Globus pallidus (tissue), 1 donor: ENCODE measurements around the gene FAM13A.
A peak's percentile ranks its signal among the peaks of the same experiment; 100 is the strongest.
"Not testable (repeated sequence)": the region's sequence is repeated elsewhere in the genome, so short reads cannot be mapped to it uniquely, and the experiment has no call there.

Source experiments
- DNase-seq: peaks from one replicate; pipeline ENCODE4 v3.0.0-alpha.2; 2015; ENCODE audit warnings: low spot score

FAM13A gene

DNA sequence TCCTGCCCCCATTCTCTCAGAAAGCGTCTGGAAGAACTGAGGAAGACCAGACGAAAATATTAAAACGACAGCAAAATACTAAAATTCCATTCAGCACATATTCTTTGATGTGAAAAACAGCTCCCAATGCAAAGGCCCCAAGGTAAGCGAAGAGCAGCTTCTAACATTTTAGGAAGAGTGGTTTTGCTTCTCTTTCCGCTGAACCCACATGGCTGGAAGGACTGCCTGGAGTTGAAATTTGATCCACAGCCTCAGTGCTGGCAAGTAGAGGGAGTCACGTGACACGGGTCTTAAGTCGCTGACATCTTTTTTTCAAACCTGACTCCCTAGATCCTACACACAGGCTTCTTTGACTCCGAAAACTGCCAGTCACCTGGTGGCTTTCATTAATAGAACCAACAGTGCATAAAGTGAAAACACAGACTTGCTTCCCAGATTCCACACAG lies at the start of gene FAM13A:
TSS of gene FAM13A (minus strand) at position 233 of the 446 bp plus-strand sequence. CDS start at position 12, 221 bp downstream.
- peak; percentile 77 for DNase-seq

DNA sequence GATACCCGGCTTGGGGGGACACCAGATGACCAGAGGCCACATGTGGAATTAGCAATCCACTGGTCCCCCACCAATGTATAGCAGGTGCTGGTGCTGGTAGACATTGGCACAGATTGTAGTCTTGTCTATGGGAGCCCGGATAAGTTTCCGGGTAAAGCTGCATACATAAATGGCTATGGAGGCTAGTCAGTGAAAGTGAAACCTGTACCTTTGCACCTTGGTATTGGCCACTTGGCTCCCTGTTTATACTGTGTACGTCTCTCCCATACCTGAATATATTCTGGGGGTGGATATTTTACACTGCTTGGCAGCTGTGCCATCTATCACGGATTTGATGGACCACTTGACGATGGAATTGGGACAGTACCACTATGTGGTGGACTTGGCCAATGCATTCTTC lies 48.7 kb upstream of the FAM13A start:
- no peak for DNase-seq

DNA sequence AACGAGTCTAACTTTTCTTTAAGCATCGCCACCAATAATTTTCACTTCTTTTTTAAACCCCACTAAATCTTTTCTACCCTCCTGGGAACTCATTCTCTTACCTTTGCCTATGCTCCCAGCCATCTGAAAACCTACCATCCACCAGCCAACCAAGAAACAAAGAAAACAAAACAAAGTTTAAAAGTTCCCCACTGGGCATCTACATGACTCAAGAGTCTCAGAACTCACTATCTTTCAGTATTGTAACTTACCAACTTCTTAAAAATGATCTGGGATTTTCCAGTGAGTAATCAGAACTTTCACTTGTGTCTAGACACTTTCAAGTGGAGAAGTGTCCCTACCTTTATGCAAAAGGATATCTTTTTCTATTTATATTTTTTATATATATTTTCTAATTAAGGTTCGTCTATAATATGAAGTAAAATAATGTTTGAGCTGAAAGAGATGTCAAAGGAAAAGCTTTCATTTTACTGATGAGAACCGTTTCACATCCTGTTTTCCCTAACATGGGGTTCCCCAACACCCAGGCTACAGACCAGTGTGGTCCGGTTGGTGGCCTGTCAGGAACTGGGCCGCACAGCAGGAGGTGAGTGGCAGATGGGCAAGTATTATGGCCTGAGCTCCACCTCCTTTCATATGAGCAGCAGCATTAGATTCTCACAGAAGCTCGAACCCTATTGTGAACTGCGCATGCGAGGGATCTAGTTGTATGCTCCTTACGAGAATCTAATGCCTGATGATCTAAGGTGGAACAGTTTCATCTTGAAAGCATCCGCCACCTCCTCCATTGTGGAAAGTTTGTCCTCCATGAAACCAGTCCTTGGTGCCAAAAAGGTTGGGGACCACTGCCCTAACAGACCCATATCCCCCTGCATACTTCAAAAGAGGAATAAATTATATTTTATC lies 44.5 kb upstream of the FAM13A start:
- no peak for DNase-seq

DNA sequence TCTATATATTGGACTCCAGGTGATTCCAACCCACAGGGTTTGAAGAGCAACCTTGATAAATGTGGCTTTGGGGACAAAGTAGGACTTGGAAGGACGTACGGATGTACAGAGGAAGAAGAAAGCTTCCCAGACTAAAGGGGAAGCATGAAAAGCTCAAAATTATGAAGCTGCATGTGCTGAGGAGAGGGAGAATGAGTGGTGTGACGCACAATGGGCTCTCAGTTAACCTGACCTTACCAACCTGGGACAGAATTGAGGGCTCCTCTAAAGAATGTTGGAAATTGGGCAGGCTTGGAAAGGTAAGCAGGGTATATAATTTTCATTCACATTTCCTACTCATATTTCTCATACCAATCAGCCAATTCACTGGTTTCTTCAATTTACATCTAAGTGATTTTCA lies 43.9 kb upstream of the FAM13A start:
- DNase-seq, result no peak

DNA sequence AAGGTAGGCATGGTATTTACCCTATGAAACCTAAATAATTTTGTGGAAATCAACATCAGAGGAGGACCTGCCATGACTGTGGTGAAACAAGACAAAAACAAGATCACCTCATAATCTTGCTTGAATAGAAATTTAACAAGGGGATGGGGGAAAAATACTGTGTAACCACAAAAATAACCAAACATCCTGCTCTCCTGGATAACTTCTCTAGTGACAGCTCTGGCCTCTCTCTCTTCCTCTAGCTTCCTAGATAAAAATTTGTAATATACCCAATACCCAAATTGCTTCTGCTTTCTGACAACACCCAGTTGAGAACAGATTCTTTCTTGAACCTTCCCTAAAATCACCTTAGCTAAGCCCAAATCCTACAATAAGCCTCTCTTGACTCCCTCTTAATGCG lies 42.5 kb upstream of the FAM13A start:
- no peak for DNase-seq

DNA sequence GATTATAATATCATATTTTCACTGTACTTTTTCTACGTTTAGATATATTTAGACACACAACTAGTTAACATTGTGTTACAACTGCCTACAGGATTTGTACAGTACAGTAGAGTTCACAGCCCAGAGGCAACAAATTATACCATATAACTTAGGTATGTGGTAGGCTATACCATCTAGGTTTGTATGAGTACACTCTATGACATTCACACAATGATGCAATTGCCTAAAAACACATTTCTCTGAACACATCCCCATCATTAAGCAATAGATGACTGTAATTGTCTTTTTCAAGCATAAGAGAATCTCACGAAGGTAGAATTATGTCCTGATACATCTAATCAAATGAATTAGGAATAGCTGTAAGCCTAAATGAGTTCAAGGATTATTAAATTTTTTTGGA lies 42.0 kb upstream of the FAM13A start:
- no peak for DNase-seq

DNA sequence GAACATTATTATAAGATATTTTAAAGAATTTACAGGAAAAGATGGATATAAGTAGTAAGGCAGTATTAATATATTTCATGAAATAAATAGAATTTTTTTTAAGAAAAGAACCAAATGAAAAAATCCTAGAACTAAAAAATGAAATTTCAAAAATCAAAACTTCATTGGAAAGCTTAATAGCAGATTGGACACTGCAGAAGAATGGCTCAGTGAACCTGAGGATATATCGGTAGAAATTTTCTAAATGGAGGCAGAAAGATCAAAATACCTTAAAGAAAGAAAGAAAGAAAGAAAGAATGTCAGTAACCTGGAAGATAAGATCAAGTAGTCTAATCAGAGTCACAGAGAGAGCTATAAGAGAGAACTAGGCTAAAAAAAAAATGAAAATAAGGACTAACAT lies 21.3 kb upstream of the FAM13A start:
- DNase-seq, result no peak

DNA sequence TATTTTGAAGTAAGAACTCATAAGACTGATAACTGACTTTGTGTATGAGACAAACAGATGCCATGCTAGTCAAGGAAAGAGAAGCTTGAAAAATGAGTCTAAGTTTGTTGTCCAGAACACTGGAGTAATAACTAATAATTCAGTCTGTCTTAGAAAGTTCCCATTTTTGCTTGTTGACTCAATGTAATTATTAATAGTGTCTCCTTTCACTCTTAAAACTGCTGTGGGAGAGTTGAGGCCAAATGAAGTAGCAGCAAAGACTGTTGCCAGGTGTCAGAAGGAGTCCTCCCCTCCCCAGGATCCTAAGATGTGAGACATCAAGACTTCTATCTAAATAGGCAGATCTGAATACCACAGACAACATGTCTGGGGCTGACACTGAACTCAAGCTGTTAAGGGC lies 20.8 kb upstream of the FAM13A start:
- DNase-seq, result no peak

DNA sequence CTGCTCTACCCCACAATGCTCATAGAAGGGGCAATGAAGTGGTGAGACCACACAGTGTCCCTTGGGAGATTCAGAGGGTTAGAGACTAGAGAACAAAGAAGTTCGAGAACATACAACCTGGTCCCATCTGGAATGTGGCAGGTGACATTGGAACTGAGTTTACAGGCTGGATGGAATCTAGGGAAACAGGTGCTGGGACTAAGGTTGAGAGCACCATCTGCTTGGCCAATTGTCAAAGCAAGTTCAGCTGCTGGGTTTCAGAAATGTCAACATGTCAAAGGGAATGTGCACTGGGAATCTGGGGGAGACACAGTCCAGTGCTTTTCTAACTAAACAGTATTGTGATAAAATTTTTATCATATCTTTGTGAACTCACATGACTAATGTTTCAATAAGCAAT lies 15.9 kb upstream of the FAM13A start:
- no peak for DNase-seq

DNA sequence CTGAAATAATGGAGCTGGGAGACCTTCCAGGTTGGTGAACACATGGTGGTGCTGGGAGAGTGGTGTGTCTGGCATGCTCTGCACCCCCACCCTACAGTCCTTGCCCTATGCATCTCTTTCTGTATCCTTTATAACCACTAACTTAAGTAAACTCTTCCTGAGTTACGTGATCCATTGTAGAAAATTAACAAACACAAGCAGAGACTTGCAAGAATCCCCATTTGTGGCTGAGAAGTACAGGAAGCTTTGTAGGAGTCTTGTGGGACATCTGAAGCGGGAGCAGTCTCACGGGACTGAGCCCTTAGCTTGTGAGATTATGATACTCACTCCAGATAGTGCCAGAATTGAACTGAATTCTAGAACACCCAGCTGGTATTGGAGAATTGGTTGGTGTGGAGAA lies 14.3 kb upstream of the FAM13A start:
- no peak for DNase-seq

DNA sequence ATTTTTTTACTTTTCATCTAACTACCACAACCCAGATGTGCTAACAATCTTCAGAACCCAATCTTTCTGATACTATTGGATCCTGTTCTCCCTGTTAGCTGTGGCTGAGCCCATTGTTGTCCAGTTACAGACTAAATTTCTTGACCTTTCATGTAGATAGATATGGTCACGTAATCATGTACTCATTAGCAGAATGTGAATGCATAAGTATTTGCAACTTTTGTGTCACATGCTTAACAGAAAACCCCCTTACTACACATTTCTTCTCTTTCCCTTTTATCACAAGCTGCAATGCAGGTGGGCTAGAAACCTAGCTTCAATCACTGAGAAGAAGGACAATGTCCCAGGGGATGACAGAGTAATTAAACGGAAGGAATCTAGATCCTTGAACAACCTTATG lies 13.1 kb upstream of the FAM13A start:
- DNase-seq, result no peak

DNA sequence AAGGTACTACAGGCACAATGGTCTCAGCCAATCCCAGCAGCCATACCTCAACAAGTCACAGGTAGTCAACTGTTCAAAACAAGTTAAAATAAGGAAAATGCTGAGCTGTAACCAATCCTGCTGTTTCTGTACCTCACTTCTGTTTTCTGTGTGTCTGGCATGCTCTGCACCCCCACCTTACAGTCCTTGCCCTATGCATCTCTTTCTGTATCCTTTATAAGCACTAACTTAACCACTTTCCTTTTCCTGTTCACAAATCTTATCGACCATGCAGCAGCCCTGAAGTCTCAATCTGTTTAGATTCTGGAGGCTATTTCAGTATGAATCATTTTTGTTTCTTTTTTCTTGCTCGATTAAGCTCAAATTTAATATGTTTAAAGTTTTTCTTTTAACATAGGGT lies 12.5 kb upstream of the FAM13A start:
- DNase-seq, result no peak

DNA sequence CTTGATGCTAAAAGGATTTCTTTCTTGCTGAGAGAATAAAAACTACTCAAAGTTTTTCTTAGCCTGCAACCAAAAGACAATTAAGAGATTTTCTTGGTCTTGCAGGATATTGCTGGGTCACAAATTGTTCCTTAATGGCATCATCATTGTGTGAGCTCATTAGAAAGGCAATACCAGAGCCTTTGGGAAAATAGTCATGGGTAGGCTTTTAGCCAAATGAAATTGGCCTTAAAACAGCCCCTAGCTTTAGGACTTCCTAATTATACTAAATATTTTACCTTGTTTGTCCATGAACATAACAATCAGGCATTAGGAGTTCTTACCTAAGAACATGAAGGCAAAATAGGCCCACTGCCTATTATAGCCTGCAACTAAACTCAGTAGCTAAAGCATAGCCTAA lies 10.4 kb upstream of the FAM13A start:
- no peak for DNase-seq

DNA sequence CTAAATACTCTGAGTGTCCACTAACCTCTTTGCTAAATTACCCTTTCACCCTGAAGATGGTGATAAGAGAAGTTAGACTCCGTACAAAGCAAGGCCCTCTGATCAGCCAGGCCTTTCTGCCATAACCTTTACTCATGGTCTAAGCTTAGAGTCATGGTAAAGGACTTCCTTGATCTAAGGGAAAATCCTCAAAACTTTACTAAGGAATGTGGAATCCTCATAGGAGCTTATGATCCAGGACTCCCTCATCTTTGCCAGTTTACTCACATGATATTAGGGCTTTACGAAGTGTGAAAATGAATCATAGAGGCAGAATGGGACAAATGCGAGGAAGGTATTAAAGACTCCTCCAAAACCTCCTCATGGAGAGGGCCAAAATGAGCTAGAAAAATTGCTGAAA lies 7.9 kb upstream of the FAM13A start:
- no peak for DNase-seq

DNA sequence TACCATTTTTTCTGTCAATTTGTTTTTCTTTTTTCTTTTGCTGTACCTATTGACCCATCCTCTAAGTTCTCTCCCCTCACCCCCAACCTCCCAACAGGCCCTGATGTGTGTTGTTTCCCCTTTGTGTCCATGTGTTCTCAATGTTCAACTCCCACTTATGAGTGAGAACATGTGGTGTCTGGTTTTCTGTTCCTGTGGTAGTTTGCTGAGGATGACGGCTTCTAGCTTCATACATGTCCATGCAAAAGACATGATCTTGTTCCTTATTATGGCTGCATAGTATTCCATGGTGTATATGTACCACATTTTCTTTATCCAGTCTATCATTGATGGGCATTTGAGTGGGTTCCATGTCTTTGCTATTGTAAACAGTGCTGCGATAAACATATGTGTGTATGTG lies 859 bp upstream of the FAM13A start:
- DNase-seq, result not testable (repeated sequence)

DNA sequence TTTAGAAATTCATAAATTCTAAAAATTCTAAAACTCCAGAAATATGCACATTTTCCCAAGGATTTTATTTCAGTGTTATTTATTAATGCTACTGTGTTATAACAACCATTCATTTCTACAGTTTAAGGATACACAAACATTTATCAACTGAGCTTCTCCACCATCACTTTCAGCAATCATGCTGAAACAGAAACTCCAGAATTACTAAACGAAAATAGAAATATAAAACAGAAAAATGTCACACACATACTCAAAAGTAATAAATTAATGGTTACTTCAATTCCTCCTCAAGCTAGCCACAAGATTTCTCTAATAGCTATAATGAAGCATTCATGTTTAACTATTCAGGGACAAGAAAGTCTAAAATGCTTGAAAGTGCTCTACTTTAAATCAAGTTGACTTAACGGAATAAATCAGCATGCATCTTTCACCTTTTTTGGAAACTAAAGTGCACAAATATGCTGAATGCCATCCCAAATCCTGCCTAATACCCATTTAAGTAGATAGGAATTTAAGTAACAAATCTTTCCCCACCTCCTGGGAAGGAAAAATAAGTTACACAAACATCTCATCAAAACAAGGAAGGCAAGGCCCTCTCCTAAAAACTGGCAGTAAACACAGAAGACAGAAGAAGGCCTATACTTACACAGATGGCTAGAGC lies 563 bp downstream of the FAM13A start:
- DNase-seq, result no peak

DNA sequence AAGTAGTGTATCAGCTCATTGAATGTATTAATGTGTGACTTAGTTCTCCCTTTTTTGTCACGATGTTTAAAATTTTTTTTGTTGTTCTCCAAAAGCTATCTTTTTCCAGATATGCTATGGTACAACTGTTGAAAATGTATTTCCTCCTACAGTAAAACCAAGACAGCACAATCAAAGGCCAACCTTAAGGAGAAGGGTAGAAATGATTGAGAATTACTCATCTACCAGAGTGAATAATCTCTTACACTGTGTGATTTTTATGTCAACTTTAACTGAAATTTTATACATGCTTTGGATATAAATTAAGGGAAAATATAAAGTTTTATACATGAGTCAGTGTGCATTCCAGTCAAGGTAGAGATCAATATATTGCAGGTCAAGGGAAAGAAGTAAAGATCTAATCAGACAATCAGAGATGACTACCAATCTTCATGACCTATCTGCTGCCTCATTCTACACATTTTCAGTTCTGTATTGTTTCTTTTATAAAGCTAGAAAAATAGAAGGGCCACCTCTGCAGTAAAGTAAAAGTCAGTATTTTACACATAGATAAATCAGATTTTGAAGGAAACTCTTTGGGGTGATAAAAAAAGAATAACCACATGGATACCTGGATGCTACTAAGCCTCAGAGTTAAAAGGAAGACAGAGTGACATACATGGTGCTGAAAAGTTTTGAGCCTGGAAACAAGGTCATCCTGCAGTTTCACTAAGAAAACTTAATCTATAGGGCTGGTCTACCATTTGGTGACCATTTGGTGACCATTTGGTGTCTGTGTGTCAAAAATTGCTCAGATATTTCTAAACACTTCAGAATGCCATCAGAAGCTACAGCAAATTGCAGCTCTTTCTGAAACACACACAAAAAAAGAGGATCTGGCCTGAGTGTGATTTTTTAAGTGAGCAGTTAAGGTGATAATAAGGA lies 1.6 kb downstream of the FAM13A start:
- DNase-seq, result no peak

DNA sequence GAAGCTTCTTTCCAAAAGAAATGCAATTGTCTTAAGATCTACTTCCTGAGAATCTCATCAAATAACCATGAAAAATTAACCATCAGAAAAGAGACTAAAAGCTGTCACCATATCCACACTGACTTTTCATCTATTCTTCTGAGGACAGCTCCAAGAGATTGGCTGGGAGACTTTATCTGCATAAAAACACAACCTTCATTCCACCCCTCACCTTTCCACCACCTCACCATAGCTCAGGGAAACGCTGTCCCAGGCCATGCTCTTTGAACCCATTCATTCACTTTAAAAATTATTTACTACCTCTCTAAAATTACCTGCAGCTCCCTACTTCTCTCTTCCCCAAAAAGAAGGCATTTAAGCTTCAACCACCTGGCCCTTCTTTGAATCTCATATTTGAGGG lies 2.4 kb downstream of the FAM13A start:
- no peak for DNase-seq

DNA sequence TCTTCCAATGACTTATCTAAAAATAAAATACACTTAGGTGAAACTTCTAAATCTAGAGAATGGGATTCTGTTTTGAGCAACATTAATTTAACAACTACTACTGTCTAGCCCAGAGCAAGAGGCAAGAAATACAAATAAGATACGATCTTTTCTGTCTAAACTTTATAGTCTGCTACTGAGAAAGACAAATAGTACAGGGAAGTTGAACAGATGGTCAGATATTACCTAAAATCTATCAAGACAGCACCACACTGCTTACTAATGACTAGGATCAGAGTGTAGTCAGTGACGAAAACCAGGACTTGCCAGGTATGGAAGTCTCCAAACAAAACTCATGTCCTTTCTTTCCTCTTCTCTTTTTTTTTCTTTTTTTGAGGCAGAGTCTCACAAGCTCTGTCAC lies 7.1 kb downstream of the FAM13A start:
- DNase-seq, result no peak

DNA sequence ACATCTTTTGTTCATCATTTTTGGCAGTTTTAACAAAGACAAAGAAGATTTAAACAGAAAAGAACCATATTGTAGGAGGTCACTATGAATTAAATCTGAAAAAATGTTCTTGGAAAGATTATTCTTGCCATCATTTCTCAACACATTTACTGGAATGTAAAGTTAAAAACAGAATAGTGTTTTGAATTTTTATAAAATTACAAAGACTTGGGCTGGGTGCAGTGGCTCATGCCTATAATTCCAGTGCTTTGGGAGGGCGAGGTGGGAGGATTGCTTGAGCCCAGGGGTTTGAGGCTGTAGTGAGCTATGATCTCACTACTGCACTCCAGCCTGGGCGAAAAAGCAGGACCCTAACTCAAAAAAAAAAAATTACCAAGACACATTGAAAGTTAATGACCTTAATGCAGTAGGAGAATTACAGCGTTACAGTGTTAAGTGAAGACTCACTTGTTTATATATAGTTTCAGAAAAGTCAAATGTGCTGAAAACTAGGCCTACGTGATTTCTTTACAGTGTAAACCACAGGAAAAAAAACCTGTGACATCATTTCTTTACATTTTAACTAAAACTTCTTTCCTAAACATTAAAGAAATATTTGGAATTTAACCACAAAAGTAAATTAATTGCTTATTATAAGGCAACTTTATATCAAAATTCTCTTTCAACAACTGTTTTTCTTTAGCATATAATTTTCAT lies 7.9 kb downstream of the FAM13A start:
- DNase-seq, result no peak

DNA sequence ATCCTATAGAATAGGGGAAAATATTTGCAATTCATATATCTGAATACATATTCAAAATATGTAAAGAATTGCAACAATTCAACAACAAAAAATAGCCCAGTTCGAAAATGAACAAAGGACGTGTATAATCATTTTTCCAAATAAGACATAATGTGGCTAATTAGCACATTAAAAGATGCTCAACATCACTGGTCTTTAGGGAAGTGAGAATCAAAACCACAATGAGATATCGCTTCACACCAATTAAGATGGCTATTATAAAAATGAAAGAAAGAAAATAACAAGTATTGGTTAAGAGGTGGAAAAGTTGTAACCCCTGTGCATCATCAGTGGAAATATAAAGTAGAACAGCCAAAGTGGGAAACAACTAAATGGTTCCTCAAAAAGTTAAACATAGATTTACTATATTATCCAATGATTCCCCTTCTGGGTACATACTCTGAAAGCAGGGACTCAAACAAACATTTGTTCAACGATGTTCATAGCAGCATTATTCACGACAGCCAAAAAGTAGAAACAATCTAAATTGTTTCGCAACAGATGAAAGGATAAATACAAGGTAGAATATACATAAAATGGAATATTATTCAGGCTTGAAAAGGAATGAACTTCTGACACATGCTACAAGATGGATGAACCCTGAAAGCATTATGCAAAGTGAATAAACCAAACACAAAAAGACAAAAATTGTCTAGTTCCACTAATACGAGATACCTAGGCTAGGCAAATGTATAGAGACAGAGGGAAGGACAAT lies 12.7 kb downstream of the FAM13A start:
- no peak for DNase-seq
